IPS-11a (cell line): ENCODE results near the gene MYO1C.
"Not testable (repeated sequence)": the region's sequence is repeated elsewhere in the genome, so short reads cannot be mapped to it uniquely, and the experiment has no call there.

ENCODE experiments used
- H3K4me3 ChIP-seq: one replicate; pipeline ENCODE4 v1.5.1; 2013; ENCODE audit warnings: low read depth, low read length, control low read depth

MYO1C gene, protein sequence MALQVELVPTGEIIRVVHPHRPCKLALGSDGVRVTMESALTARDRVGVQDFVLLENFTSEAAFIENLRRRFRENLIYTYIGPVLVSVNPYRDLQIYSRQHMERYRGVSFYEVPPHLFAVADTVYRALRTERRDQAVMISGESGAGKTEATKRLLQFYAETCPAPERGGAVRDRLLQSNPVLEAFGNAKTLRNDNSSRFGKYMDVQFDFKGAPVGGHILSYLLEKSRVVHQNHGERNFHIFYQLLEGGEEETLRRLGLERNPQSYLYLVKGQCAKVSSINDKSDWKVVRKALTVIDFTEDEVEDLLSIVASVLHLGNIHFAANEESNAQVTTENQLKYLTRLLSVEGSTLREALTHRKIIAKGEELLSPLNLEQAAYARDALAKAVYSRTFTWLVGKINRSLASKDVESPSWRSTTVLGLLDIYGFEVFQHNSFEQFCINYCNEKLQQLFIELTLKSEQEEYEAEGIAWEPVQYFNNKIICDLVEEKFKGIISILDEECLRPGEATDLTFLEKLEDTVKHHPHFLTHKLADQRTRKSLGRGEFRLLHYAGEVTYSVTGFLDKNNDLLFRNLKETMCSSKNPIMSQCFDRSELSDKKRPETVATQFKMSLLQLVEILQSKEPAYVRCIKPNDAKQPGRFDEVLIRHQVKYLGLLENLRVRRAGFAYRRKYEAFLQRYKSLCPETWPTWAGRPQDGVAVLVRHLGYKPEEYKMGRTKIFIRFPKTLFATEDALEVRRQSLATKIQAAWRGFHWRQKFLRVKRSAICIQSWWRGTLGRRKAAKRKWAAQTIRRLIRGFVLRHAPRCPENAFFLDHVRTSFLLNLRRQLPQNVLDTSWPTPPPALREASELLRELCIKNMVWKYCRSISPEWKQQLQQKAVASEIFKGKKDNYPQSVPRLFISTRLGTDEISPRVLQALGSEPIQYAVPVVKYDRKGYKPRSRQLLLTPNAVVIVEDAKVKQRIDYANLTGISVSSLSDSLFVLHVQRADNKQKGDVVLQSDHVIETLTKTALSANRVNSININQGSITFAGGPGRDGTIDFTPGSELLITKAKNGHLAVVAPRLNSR

DNA sequence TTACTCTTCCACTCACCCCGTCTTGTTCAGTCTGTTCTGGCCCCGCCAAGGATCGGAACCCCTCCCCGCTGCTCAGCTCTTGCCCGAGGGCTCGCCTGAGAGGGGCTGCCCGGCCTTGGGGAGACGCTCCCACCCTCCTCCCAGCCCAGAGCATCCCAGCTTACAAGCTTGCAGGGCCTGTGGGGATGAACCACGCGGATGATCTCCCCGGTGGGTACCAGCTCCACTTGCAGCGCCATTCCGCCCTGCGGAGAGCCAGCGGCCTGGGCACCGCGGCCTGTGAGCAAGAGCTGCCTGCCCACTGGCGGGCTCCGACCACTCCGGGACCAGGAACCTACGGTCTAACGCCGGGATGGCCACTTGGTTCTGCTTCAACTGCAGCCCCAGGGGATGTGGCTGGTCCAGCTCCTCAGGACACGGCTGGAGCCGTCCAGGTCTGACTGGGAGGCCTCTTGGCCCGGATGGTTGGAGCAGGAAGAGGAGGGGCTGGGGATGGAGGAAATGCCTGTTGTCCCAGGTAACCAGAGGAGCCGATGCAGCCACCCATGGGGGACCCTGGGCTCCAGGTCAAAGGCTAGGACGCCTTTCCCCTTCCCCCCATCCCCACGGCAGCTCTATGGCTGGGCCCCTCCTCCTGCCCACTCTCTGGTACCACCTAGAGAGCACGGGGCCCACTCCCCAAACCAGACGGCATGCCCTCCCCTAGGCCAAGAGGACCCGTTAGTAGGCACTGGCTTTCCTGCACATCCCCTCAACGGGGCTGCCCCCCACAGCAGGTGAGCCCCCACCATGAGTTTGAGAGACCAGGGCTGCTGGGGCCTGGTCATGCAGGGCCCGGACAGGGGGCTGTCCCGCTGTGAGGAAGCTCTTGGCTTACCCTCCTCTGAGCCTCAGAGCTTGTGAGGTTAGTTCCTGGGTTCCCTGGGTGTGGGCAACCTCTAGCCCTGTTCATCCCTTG is at the start of gene MYO1C:
Gene MYO1C, minus strand, starts transcription at position 438 of the 958 bp plus-strand sequence. Its CDS starts 199 bp downstream, at position 239.
- H3K4me3 ChIP-seq: peak within 1 kb of the TSS; percentile 61

DNA sequence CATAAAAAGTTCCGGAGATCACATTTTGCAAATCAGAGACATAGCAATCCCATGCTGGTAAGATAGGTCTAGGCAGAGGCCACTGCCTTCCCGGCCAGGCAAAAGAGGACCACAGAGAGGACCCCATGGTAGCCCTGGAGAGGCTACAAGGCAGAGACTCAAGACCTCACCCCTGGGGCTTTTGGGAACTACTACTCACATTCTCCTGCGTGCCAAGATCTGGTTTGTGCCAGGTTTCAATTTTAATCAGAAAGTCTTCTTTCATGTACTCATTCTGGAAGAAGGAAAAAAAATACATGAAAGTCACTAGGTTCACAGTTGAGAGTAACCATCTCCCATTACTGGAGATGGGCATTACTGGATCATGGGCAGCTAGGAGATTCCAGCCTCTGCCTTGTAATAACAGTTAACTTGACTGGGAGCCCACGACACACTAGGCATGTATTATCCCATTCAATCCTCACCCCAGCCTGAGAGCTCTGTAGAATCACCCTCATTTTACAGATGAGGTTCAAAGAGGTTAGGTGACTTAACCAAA is 49.0 kb upstream of the MYO1C start:
- no peak overlapping the region for H3K4me3 ChIP-seq

DNA sequence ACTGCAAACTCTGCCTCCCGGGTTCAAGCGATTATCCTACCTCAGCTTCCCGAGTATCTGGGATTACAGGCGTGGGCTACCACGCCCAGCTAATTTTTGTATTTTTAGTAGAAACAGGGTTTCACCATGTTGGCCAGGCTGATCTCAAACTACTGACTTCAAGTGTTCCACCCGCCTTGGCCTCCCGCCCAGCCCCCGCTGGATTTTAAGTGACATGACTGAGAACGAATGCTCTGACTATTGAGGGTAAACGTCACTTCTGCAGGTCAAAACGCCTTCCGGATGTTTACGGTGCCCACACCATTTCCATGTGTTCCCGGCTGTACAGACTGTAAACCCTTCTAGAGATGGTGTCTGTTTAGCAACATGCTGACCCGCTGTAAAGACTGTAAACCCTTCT is 47.3 kb upstream of the MYO1C start:
- H3K4me3 ChIP-seq: no peak overlapping the region

DNA sequence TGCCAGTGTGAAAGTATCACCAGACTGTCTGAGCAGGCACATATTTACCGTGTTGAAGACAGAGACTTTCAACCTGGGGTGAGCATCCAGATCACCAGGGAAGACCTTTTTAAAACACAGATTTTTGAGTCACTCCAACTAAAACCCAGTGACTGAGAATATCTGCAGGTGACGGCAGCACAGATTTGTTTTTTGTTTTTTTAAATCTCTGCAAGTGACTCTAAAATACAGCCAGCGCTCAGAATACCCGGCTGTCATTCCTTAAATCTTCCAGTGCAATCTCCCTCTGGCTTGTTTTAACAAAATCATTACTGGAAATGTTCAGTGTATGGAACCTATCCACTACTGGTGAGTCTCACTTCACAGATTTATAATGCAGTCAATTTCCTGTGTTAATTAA is 43.3 kb upstream of the MYO1C start:
- no peak overlapping the region for H3K4me3 ChIP-seq

DNA sequence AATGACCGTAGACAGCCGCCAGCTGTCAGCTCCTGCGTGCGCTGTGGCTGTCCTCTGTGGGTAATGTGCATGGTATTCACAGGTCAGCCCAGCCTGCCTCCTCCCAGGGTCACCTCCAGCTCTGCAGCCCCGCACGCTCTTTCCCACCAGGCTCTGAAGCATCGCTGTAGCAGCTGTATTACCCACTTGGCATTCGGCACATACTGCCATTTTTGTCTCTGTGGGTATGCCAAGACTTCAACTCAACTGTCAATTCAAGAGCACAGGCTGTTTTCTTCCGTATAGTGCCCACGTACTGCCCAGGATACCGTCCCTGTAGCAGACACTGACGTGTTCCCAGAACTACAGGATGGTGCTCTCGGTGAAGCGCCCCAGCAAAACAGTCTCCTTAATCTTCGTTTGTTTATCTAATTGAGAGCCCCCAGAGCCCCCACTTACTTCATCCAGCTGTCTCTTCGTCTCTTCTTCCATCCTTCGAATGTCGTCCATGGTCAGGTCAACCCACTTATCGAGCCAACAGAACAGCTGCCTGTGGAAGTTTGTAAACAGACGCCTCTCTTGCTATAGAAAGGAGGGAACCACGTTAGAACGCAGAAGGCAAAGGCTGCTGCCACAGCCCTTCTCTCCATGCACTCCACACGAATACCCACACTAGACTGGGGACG is 41.3 kb upstream of the MYO1C start:
- H3K4me3 ChIP-seq: no peak overlapping the region

DNA sequence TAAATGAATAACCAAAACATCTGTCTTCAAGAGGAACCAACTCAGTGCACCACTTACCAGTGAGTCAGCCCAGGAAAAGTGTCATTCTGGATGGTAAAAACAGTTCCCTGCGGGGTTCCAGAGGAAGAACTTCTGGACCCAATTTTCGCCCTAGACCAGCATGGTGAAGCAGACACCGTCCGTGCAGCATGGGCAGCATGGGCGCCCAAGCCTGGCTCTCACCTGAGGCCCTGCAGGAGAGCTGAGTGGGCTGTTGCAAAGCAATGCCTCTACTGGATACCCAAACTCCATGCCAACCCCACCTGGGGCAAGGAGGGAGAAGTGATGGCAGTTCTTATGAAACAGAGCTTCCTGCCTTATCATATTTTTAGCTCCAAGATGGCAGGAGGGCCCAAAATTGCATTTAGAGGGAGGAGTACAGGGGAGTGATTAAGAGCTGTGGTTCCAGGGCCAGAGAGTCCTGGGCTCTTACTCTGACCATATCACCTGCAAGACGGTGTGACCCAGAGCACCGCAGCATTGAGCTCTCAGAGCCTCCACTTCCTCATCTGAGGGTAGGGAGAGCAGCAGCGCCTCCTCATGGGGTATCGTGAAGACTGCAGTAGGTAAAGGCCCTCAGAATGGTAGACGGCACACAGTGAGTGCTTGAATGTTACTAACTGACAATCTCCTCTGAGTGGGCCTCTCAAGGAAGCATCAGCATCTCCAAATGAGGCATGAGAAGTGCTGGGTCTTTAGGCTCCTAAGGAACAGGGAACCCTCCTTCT is 40.5 kb upstream of the MYO1C start:
- no peak overlapping the region for H3K4me3 ChIP-seq

DNA sequence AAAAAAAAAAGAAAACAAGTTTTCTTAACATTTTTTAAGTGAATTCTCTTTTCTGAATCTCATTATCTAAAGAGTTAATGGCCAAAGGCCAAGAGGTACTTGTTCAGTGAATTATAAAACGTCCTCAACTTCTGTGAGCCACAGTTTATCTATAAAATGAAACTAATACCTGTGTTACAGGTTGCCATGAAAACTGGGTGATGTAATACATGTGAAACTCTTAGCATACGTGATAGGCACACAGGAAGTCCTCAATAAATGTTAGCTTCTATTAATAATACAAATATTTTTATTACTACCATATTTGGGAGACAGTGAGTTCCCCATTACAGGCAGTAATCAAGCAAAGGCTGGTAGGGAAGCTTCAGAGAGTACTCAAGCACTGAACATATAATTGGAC is 37.4 kb upstream of the MYO1C start:
- no peak overlapping the region for H3K4me3 ChIP-seq

DNA sequence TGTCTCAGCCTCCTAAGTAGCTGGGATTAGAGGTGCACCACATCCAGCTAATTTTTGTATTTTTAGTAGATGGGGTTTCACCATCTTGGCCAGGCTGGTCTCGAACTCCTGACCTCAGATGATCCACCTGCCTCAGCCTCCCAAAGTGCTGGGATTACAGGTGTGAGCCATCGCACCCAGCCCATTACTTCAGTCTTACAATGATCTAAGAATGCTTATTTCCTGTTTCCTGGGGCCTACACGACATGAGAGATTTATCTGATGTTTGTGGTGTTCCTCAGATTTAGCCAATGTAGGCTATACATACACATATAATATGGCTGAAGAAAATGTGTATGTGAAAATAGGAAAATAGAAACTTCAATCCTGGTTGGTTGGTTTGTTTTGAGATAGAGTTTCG is 34.4 kb upstream of the MYO1C start:
- H3K4me3 ChIP-seq: not testable (repeated sequence)

DNA sequence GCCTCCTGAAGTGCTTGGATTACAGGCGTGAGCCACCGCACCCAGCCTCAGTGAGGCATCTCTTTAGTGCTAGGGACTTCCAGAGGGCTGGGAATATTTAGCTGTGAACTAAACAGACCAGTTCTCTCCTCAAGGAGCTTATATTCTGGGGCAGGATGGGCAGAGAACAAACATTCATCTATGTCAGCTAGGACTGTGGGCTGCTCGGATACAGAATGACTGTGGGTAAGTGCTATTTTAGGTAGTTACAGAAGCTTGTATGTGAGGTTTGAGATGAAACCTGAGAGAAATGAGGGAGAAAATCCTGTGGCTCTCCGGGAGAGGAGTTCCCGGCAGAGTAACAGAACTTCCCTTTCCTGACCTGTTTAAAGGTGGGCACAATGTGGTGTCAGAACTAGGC is 30.1 kb upstream of the MYO1C start:
- H3K4me3 ChIP-seq: no peak overlapping the region

DNA sequence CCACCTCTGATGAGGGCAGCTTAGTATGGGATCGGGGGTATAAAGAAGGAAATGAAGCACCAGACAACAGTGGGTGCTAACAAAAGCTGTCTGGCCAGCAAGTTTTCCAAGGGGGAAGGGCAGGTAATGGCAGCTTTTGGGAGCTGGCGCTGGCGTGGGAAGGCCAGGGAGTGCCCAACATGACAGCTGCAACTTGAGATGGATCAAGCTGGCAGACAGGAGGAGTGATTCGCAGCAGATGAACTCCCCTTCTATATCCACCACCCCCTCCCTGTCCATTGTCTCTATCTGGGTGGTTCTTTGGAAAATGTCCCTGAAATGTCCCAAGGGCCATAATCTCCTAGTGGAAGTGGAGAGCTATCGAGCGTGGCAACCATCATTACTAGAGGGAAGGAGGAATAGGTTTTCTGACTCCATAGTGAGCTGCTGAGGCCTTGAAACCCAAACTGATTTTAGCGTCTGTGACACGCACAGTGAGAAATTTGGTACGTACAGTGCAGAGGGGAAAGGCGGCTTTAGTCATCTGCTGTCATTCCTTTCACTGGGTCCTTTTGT is 28.7 kb upstream of the MYO1C start:
- no peak overlapping the region for H3K4me3 ChIP-seq

DNA sequence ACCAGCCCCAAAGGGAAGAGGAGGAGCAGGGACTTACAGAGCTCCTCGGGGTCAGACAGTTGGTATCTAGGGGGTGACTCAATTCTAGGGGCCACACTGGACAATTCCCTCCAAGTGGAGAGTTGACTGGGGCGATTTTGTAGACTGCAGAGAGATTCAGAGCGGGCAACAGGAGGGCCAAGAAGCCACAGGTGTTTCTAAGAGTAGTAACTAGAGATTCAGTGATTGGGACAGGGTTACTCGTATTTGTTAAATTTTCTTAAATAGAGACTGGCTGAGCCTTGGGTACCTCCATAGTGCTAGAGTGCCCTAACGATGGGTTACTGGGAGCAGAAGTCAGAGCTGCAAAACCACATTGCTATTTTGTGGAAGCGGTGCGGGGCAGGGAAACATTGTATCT is 27.2 kb upstream of the MYO1C start:
- H3K4me3 ChIP-seq: no peak overlapping the region

DNA sequence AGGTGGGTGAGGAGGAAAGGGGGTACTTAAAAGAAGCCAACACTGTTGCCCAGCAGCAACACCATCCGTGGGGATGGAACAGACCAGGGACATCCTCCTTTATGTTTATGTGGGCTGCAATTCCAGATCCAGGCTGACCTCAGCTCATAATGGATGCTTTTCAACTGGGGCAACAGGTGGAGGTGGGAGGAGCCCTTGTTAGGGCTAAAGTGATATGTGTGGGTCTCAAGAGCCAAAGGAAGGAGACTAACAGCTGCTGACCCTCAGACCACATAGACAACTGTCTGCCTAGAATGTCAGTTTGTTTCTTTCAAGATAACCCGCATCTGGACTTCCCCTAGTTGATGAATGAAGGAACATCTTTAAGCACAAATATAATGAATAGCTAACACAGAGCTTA is 25.9 kb upstream of the MYO1C start:
- no peak overlapping the region for H3K4me3 ChIP-seq

DNA sequence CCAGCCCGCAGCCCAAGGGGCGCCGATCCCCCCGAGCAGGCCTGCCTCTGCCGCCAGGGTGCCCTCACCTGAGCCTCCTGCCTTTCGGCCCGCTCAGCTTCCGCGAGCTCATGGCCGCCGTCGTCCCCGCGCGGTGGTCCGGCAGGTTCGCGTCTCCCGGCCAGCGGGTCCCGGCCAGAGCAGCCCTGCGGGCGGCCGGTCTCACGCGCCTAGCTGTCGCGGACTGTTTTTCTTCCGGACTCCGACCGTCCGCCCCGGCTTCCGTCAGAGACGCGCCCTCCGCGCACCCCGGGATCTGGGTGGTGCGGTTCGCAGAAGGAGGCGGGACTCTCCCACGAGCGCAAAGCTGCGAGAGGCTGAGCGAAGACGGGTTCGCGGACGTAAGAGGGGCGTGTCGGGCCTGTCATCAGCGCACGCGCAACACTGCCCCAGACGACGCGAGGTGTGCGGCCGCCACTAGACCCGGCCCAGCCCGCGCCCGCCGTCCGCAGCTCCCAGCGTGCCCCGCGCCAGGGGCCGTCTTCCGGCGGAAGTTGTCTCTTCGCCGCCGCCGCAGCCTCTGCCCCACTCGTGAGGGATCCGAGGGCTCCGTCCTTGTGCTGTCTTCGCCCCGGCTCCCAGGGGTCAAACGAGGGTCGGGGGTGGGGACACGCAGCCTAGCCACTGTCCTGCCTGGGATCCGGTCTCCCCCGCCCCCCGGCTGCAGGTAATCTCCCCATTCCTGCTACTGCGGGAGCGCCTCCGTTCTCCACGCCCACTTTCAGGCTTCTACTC is 24.1 kb upstream of the MYO1C start, which contains the start of gene INPP5K:
Gene INPP5K, minus strand, starts transcription at position 225 of the 774 bp plus-strand sequence. Its CDS starts 113 bp downstream, at position 112.
- peak within 1 kb of the TSS; percentile 92 for H3K4me3 ChIP-seq

DNA sequence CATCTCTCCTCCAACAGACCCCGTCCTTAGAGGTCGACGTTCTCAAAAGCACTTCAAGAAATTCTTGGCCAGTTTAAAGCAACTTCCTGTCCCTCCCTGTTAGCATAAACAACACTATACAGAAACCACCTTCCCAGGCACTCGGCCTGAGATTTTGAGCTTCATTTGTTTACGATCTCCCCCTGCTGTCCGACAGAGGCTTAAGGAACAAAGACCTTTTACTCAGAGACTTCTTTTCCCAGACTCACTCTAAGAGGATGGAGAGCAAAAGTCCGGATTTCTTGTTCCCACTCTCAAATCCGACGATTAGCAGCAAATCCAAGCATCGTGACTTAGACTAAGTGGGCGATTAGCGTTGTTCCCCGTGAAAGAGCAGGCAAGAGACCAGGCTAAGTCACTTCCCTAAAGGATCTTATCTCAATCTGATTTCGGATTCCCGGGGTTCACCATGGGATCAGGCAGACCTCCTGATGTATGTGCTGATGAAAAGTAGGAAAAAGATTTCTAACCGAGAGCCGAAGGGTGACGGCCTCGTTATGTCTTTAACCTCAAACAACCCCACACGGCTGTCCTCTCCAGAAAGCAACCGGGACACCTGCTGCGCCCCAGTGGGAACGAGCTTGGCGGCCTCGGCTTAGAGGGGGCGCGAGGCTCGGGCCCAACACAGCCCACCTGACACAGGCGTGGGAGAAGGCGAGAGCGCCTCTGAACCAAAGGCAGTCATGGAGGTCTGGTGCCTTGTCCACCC is 23.3 kb upstream of the MYO1C start:
- peak overlapping the region; percentile 92 for H3K4me3 ChIP-seq

DNA sequence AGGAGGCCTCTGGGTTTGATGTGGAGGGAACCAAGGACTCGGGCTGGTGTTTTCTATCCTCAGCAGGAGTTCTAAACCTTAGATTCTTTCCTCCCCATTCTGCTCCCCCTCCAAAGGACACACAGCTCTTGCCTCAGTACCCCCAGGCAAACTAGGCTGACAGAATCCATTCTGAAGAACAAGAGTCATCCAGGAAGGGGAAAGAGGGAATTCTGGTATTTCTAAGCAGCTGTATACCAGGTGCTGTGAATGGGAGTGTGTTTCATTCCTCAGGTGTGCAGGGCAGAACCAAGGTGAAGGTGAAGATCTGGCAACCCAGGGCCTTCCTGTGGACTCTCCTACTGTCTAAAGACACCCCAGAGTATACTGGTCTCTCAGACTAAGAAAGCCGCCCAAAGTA is 19.9 kb upstream of the MYO1C start:
- no peak overlapping the region for H3K4me3 ChIP-seq

DNA sequence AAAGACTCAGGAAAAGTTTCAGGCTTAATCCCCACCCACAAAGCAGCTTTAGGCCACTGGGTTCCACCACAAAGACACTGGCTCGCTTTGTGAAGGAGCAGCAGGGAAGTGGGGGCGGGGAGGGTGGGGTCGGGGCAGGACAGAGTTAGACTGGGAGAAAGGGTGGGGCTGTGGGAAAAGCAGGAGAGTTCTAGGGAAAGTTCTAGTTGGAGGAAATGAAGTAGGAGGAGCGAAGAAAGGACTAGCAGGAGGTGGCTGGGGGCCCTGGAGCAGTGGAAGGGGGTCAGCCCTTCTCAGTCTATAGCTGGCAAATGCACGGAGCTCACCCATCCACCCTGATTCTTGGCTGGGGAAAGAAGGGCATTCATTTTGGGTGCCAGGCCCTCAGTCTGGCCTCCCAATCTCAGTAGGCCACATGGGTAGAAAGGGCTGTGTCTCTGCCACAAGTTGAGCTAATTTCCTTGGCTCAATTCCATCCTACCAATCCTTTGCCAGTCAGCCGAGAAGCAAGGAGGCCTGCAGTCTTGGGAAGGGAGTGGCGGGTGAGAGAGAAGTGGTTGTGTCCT is 19.4 kb upstream of the MYO1C start:
- no peak overlapping the region for H3K4me3 ChIP-seq

DNA sequence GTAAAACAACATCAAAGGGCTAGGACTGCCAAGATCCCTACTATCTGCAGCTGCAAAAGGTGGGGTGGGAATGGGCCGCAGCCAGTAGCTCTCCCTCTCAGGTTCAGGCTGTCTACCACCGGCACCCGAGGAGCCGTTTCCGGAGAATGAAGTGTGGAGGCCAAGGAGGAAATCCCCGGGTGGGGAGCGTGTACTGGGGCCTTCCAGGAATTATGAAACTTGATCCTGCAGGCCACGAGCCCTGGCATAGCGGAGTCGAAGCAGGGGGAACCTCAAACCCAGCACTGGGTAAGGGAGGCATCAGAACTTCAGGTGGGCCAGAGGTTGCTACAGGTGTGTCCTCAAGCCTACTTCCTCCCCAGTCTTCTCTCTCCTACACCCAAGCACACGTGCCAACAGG is 18.8 kb upstream of the MYO1C start:
- H3K4me3 ChIP-seq: no peak overlapping the region
